ENCODE measurements around the gene SPDEF.

SPDEF gene

DNA sequence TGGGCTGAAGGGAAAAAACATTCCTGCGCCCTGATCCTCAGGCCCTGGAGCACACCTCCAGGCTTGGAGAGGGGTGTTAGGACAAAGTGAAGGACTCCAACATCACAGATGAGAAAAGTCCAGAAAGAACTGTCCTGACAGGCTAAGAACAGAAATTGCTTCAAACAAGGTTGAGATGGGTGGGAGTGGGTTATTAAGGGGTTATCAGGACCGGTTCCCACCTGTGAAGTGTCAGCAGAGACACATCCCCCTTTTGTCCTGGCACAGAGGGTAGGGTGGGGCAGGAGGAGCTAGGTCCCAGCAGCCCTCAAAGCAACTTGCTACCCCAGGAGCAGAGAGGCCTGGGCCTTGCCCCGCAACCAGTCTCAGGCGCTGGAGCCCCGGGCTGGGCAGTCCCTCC lies 3.5 kb downstream of the SPDEF start:
- TF ChIP-seq EZH2phosphoT487 (IDR thresholded peaks at IDR 0.05; ENCODE audit: borderline replicate concordance, low read length), result no peak
- TF ChIP-seq, protein P1, sequence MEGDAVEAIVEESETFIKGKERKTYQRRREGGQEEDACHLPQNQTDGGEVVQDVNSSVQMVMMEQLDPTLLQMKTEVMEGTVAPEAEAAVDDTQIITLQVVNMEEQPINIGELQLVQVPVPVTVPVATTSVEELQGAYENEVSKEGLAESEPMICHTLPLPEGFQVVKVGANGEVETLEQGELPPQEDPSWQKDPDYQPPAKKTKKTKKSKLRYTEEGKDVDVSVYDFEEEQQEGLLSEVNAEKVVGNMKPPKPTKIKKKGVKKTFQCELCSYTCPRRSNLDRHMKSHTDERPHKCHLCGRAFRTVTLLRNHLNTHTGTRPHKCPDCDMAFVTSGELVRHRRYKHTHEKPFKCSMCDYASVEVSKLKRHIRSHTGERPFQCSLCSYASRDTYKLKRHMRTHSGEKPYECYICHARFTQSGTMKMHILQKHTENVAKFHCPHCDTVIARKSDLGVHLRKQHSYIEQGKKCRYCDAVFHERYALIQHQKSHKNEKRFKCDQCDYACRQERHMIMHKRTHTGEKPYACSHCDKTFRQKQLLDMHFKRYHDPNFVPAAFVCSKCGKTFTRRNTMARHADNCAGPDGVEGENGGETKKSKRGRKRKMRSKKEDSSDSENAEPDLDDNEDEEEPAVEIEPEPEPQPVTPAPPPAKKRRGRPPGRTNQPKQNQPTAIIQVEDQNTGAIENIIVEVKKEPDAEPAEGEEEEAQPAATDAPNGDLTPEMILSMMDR (IDR thresholded peaks at IDR 0.05; ENCODE audit: low read depth, low read length, poor library complexity, severe bottlenecking), result no peak
- H3K27me3 ChIP-seq (ENCODE audit: control insufficient read depth, low read length), result peaks cover 16% of the 10 kb centered on the region
- no peak overlapping the region for H3K4me2 ChIP-seq (ENCODE audit: low read length)
- no peak overlapping the region for H3K4me3 ChIP-seq (ENCODE audit: low read length)
- H3K9me3 ChIP-seq (ENCODE audit: control insufficient read depth, insufficient read depth, low read length), result no peaks in the 10 kb centered on the region
- no peak overlapping the region for H3K27ac ChIP-seq (ENCODE audit: low read depth, low read length)
- H3K9me2 ChIP-seq (replicated peaks; ENCODE audit: control insufficient read depth, low read length), result no peaks in the 10 kb centered on the region
- no peaks in the 10 kb centered on the region for H3K4me1 ChIP-seq (ENCODE audit: control insufficient read depth, low read length)
- H3K79me2 ChIP-seq (ENCODE audit: control insufficient read depth, low read length), result no peaks in the 10 kb centered on the region
- no peaks in the 10 kb centered on the region for H3F3A ChIP-seq (ENCODE audit: control insufficient read depth, insufficient read depth)
- H3K36me3 ChIP-seq (ENCODE audit: control insufficient read depth, low read length), result no peaks in the 10 kb centered on the region
- H4K20me1 ChIP-seq (ENCODE audit: control insufficient read depth, insufficient read depth, low read depth, low read length), result no peaks in the 10 kb centered on the region

DNA sequence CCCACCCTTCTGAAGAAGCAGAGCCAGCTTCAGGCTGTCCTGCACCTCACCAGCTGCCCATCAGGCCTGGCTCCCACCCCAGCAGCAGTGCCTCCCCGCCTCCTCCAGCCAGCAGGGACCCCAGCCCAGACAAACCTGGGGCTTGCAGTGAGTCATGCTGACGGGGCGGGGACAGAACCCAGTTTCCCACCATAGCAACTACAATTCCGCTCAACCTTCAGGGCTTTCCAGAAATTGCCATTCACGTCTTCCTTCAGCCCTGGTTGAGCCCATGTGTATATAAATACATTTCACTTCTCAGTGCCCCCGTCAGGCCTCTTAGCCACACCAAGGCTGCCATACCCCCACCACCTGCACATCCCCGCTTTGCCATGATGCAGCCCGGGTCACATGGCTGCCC lies 4.4 kb downstream of the SPDEF start:
- H3K9me2 ChIP-seq (replicated peaks; ENCODE audit: control insufficient read depth, low read length), result no peaks in the 10 kb centered on the region
- no peaks in the 10 kb centered on the region for H3K9me3 ChIP-seq (ENCODE audit: control insufficient read depth, insufficient read depth, low read length)
- no peaks in the 10 kb centered on the region for H3K36me3 ChIP-seq (ENCODE audit: control insufficient read depth, low read length)
- no peaks in the 10 kb centered on the region for H4K20me1 ChIP-seq (ENCODE audit: control insufficient read depth, insufficient read depth, low read depth, low read length)
- H3K4me2 ChIP-seq (ENCODE audit: low read length), result no peak overlapping the region
- H3K27ac ChIP-seq (ENCODE audit: low read depth, low read length), result no peak overlapping the region
- H3K4me1 ChIP-seq (ENCODE audit: control insufficient read depth, low read length), result no peaks in the 10 kb centered on the region
- H3K27me3 ChIP-seq (ENCODE audit: control insufficient read depth, low read length), result peaks cover 17% of the 10 kb centered on the region
- H3F3A ChIP-seq (ENCODE audit: control insufficient read depth, insufficient read depth), result no peaks in the 10 kb centered on the region
- H3K4me3 ChIP-seq (ENCODE audit: low read length), result no peak overlapping the region
- H3K79me2 ChIP-seq (ENCODE audit: control insufficient read depth, low read length), result no peaks in the 10 kb centered on the region
- TF ChIP-seq EZH2phosphoT487 (IDR thresholded peaks at IDR 0.05; ENCODE audit: borderline replicate concordance, low read length), result no peak
- TF ChIP-seq, protein P1 (IDR thresholded peaks at IDR 0.05; ENCODE audit: low read depth, low read length, poor library complexity, severe bottlenecking), result no peak

DNA sequence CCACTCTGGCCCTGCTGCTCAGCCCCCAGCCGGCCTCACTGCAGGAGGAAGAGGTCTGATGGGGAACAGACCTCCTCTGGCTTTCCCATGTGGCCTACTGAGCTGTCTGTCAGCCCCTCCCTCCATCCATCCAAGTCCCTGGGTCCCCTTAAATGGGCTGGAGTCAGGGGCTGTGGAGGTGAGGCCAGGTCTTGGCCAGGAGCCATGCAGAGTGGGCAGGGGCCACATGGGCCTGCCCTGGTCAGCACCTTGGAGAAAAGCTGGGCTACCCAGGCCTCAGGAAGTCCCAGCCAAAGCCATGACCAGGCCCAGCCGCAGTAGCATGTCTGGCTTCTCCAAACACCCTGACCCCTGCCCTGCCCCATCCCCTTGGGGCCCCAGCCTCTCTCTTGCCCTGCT lies 6.3 kb downstream of the SPDEF start:
- Histone ChIP-seq H3F3A (ENCODE audit: control insufficient read depth, insufficient read depth) (no peaks in the 10 kb centered on the region), H3K9me2 (replicated peaks; ENCODE audit: control insufficient read depth, low read length) (no peaks in the 10 kb centered on the region), H3K4me1 (ENCODE audit: control insufficient read depth, low read length) (no peaks in the 10 kb centered on the region), H3K9me3 (ENCODE audit: control insufficient read depth, insufficient read depth, low read length) (no peaks in the 10 kb centered on the region), H3K27ac (ENCODE audit: low read depth, low read length) (no peak overlapping the region), H4K20me1 (ENCODE audit: control insufficient read depth, insufficient read depth, low read depth, low read length) (no peaks in the 10 kb centered on the region), H3K4me3 (ENCODE audit: low read length) (no peak overlapping the region), H3K4me2 (ENCODE audit: low read length) (no peak overlapping the region), H3K27me3 (ENCODE audit: control insufficient read depth, low read length) (peaks cover 17% of the 10 kb centered on the region), H3K79me2 (ENCODE audit: control insufficient read depth, low read length) (no peaks in the 10 kb centered on the region), H3K36me3 (ENCODE audit: control insufficient read depth, low read length) (no peaks in the 10 kb centered on the region)
- TF ChIP-seq, protein P1 (IDR thresholded peaks at IDR 0.05; ENCODE audit: low read depth, low read length, poor library complexity, severe bottlenecking), result no peak
- no peak for TF ChIP-seq EZH2phosphoT487 (IDR thresholded peaks at IDR 0.05; ENCODE audit: borderline replicate concordance, low read length)

All from DOHH2 (cell line).